Vagina (tissue), 2 donors: ENCODE data around the gene PCSK6. TPM values are rescaled to one million over a fixed set of nuclear protein-coding genes. Genes with fewer than 3 reads are reported as not detected.

Experiments
- DNase-seq, 2 donors: peaks; one replicate each; pipeline ENCODE4 v3.0.0-alpha.2; 2017; ENCODE audit errors: extremely low spot score in 2 of 2
- H3K27ac ChIP-seq: fragments of 200-600 bp; sonication (generic); one replicate; pipeline ENCODE4 v1.5.1; 2019
- H3K27me3 ChIP-seq: fragments of 200-600 bp; sonication (generic); one replicate; pipeline ENCODE4 v1.5.1; 2019
- H3K36me3 ChIP-seq, 2 donors: fragments of 200-600 bp; sonication (generic); one replicate each; pipeline ENCODE4 v1.5.1; 2017 to 2019
- H3K4me1 ChIP-seq: fragments of 200-600 bp; sonication (generic); one replicate; pipeline ENCODE4 v1.5.1; 2019
- H3K4me3 ChIP-seq, 2 donors: fragments of 200-600 bp; sonication (generic); 1 replicate in 1 of 2; 2 replicates in 1 of 2; pipeline ENCODE4 v1.5.1; 2016 to 2019
- H3K9me3 ChIP-seq: fragments of 200-600 bp; sonication (generic); one replicate; pipeline ENCODE4 v1.5.1; 2019
- CTCF ChIP-seq, 3 experiments: fragments of 450-650 bp in 2 of 3; fragments of 200-600 bp in 1 of 3; sonication (generic) in 1 of 3; IDR thresholded peaks; one replicate each; pipeline ENCODE4 v1.5.1; 2017 to 2019; ENCODE audit warnings: antibody characterized with exemption in 3 of 3, mild to moderate bottlenecking in 2 of 3, moderate library complexity in 2 of 3
- POLR2A ChIP-seq, 2 donors: fragments of 450-650 bp; IDR thresholded peaks; one replicate each; pipeline ENCODE4 v1.6.1; 2017; ENCODE audit warnings: antibody characterized with exemption in 2 of 2, mild to moderate bottlenecking in 2 of 2, moderate library complexity in 2 of 2
- POLR2AphosphoS5 ChIP-seq, 2 donors: sonication (generic); formaldehyde crosslinking; IDR thresholded peaks; one replicate each; pipeline ENCODE4 v1.9.0; 2017; ENCODE audit warnings: antibody characterized with exemption in 2 of 2, mild to moderate bottlenecking in 2 of 2, low read depth in 1 of 2; ENCODE audit not compliant: insufficient read depth in 1 of 2
- intact Hi-C: fragments of 100-400 bp; cut with DNase I; formaldehyde crosslinking; loops from one replicate; pipeline ENCODE4 v1.15.1; 2023
- total RNA-seq: library from RNA; depleted of rRNA; stranded (reverse); fragments of >200 nt; gene quantifications from one replicate; pipeline ENCODE4 v1.2.3, GENCODE V29; 2016

Gene PCSK6
- total RNA-seq, 1 donor from 2014 or later = 7.4 TPM

GRCh38 chr15:101479851-101480612 lies 9.5 kb downstream of the PCSK6 start:
- intact Hi-C loops = no loop called here
- TF ChIP-seq POLR2AphosphoS5 (IDR thresholded peaks at IDR 0.05; ENCODE audit: insufficient read depth in 1 of 2, low read depth in 1 of 2) (no peak), CTCF (IDR thresholded peaks at IDR 0.05) (no peak), POLR2A (IDR thresholded peaks at IDR 0.05) (no peak)
- H3K4me3 ChIP-seq = no peak overlapping the region
- no peaks in the 10 kb centered on the region for H3K36me3 ChIP-seq
- H3K4me1 ChIP-seq = no peaks in the 10 kb centered on the region
- no peaks in the 10 kb centered on the region for H3K9me3 ChIP-seq
- no peak overlapping the region for H3K27ac ChIP-seq
- H3K27me3 ChIP-seq = no peaks in the 10 kb centered on the region
- no peak for DNase-seq

GRCh38 chr15:101479342-101479845 lies 10.1 kb downstream of the PCSK6 start:
- intact Hi-C loops = no loop called here
- Histone ChIP-seq H3K4me1 (no peaks in the 10 kb centered on the region), H3K27ac (no peak overlapping the region), H3K4me3 (no peak overlapping the region), H3K9me3 (no peaks in the 10 kb centered on the region), H3K36me3 (no peaks in the 10 kb centered on the region), H3K27me3 (no peaks in the 10 kb centered on the region)
- TF ChIP-seq CTCF (IDR thresholded peaks at IDR 0.05) = no peak
- TF ChIP-seq POLR2AphosphoS5 (IDR thresholded peaks at IDR 0.05; ENCODE audit: insufficient read depth in 1 of 2, low read depth in 1 of 2) = no peak
- no peak for TF ChIP-seq POLR2A (IDR thresholded peaks at IDR 0.05)
- DNase-seq = no peak

GRCh38 chr15:101478701-101479341 lies 10.7 kb downstream of the PCSK6 start:
- no peaks in the 10 kb centered on the region for H3K4me1 ChIP-seq
- intact Hi-C loops = no loop called here
- DNase-seq = no peak
- no peaks in the 10 kb centered on the region for H3K9me3 ChIP-seq
- no peak overlapping the region for H3K27ac ChIP-seq
- no peaks in the 10 kb centered on the region for H3K27me3 ChIP-seq
- TF ChIP-seq POLR2A (IDR thresholded peaks at IDR 0.05) (no peak), POLR2AphosphoS5 (IDR thresholded peaks at IDR 0.05; ENCODE audit: insufficient read depth in 1 of 2, low read depth in 1 of 2) (no peak), CTCF (IDR thresholded peaks at IDR 0.05) (no peak)
- no peaks in the 10 kb centered on the region for H3K36me3 ChIP-seq
- no peak overlapping the region for H3K4me3 ChIP-seq

- Histone ChIP-seq H3K36me3 (no peaks in the 10 kb centered on the region), H3K4me1 (no peaks in the 10 kb centered on the region), H3K4me3 (no peak overlapping the region), H3K9me3 (no peaks in the 10 kb centered on the region), H3K27me3 (no peaks in the 10 kb centered on the region), H3K27ac (no peak overlapping the region)
- intact Hi-C loops = no loop called here
- TF ChIP-seq CTCF (IDR thresholded peaks at IDR 0.05) (no peak), POLR2AphosphoS5 (IDR thresholded peaks at IDR 0.05; ENCODE audit: insufficient read depth in 1 of 2, low read depth in 1 of 2) (no peak)
- no peak for DNase-seq
Measured at GRCh38 chr15:101477851-101478362, 11.6 kb downstream of the PCSK6 start.

- H3K4me3 ChIP-seq = no peak overlapping the region
- H3K27me3 ChIP-seq = no peaks in the 10 kb centered on the region
- DNase-seq = no peak
- TF ChIP-seq POLR2A (IDR thresholded peaks at IDR 0.05) (no peak), CTCF (IDR thresholded peaks at IDR 0.05) (no peak), POLR2AphosphoS5 (IDR thresholded peaks at IDR 0.05; ENCODE audit: insufficient read depth in 1 of 2, low read depth in 1 of 2) (no peak)
- intact Hi-C loops = no loop called here
- H3K4me1 ChIP-seq = no peaks in the 10 kb centered on the region
- H3K9me3 ChIP-seq = no peaks in the 10 kb centered on the region
- H3K27ac ChIP-seq = no peak overlapping the region
- no peaks in the 10 kb centered on the region for H3K36me3 ChIP-seq
Measured at GRCh38 chr15:101476756-101477155, 12.8 kb downstream of the PCSK6 start.
